ENCODE data around the gene UBALD2. TPM values are rescaled to one million over a fixed set of nuclear protein-coding genes. Genes with fewer than 3 reads are reported as not detected.

The UBALD2 gene
- total and polyA plus RNA-seq, 2 of the 13 experiments (the other 11 are each of a cell fraction or from before 2014, with no cell fraction given) = 3.3 to 89.7 TPM

DNA sequence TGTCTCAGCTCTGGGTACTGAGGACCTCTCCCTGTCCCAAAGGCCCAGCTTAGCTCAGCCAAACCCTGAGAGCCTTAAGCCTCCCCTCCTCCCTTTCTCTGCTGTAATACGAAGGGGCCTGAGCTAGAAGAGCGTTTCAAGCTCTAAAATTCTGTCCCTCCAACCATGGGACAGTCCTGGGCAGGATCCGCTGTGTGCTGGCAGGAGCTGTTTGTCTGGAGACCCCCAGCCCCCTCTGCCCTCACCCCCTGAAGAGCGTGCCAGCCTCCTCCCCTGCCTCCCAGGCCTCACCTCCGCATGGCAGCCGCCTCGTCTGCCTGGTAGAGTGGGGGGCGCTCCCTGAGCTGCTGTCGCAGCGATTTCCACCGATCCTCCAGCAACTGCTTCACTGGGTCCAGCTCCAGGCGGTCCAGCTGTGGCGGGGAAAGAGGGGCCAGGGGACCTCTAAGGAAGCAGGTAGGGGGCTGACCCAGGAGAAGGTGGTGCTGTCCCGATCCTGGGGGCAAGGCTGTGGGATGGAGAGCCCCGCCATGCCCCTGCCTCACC, 14.7 kb downstream of the UBALD2 start (continued):
- TF ChIP-seq, protein P1, sequence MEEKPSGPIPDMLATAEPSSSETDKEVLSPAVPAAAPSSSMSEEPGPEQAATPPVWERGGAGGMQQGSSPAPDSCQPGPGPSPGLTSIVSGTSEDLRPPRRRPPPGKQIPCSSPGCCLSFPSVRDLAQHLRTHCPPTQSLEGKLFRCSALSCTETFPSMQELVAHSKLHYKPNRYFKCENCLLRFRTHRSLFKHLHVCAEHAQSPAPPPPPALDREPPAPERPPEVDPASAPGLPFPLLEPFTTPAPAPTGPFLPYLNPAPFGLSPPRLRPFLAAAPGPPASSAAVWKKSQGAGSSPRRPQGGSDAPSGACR (CRISPR knock-in tag; IDR thresholded peaks at IDR 0.05) = no peak
- TF ChIP-seq ZBTB7B (CRISPR knock-in tag; IDR thresholded peaks at IDR 0.05) (no peak; the same call in 1 of the 2 replicates), PHB2 (IDR thresholded peaks at IDR 0.05; ENCODE audit: partially characterized antibody) (no peak), ZNF501 (CRISPR knock-in tag; IDR thresholded peaks at IDR 0.05) (no peak), SIN3A (IDR thresholded peaks at IDR 0.05; ENCODE audit: borderline replicate concordance, low read depth, low read length) (no peak)
- TF ChIP-seq, protein P2, sequence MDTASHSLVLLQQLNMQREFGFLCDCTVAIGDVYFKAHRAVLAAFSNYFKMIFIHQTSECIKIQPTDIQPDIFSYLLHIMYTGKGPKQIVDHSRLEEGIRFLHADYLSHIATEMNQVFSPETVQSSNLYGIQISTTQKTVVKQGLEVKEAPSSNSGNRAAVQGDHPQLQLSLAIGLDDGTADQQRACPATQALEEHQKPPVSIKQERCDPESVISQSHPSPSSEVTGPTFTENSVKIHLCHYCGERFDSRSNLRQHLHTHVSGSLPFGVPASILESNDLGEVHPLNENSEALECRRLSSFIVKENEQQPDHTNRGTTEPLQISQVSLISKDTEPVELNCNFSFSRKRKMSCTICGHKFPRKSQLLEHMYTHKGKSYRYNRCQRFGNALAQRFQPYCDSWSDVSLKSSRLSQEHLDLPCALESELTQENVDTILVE (CRISPR knock-in tag; IDR thresholded peaks at IDR 0.05) = no peak

DNA sequence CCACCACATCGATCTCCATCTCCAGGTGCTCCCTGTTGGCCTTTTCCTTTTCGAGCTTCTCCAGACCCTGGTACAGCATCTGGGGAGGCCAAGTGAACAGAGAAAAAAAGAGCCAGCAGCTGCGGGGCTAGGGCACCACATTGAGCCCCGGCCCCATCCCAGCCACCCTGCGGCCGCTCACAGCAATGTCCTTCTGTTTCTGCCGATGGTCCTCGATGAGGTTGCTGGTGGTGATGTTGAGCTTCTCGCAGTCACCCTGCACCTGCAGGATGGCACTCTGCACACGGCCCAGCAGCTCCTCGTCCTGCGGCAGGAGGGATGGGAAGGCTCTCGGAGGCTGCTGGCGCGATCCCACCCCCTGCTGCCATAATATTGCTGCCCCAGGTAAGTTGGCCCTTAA, 15.5 kb downstream of the UBALD2 start:
- Histone ChIP-seq H3K9me3 (ENCODE audit: low read length) (no peaks in the 10 kb centered on the region), H3K9ac (ENCODE audit: insufficient read depth, low read depth, low read length) (no peak overlapping the region), H3K27me3 (ENCODE audit: control insufficient read depth in 1 of 2, insufficient read depth in 2 of 2, low read length in 2 of 2) (no peaks in the 10 kb centered on the region), H3K4me2 (ENCODE audit: low read depth, low read length) (no peak overlapping the region), H3K4me1 (ENCODE audit: insufficient read depth, low read length) (peaks cover 25% of the 10 kb centered on the region), H3K27ac (ENCODE audit: extremely low read length, insufficient read depth, low read length) (no peak overlapping the region), H3K4me3 (replicated peaks in 1 of 3; ENCODE audit: insufficient read depth in 1 of 3, low read depth in 2 of 3, low read length in 3 of 3) (no peak overlapping the region), H4K20me1 (ENCODE audit: insufficient read depth, low read length) (no peaks in the 10 kb centered on the region), H3K79me2 (ENCODE audit: insufficient read depth, low read length) (no peaks in the 10 kb centered on the region), H2AFZ (ENCODE audit: low read length) (no peak overlapping the region), H3K36me3 (replicated peaks in 1 of 2; ENCODE audit: control insufficient read depth in 1 of 2, insufficient read depth in 2 of 2, low read length in 2 of 2) (no peaks in the 10 kb centered on the region)
- no peak for DNase-seq (ENCODE audit: low spot score)
- no peak for ATAC-seq
- WGBS (ENCODE audit: low lambda C conversion rate) = 78% methylated on average over 15 of the region's 15 CpGs
- intact Hi-C loops (cut with micrococcal nuclease; ENCODE audit: unreplicated experiment) (no loop called here), in situ Hi-C loops (cut with HindIII; ENCODE audit: extremely low pct_ligation_motif_present, low pct_unique_long_range_greater_than_20kb) (loop anchor here (10.0 kb wide), 1 partner anchor 96 kb away; no protein-coding TSS in a partner anchor)
- TF ChIP-seq SOX5 (CRISPR knock-in tag; IDR thresholded peaks at IDR 0.05; ENCODE audit: borderline replicate concordance) (no peak), ARNTL (CRISPR knock-in tag; IDR thresholded peaks at IDR 0.05) (no peak)
- BruUV-seq (replicated peaks) = no TSS peak
- ChIA-PET POLR2A (interaction anchor here (1.0 to 1.7 kb wide), 5 partner anchors 9 to 160 kb away, joined by 3 to 8 read pairs (median 3); partner anchors contain the start of gene UBALD2), CTCF (ENCODE audit: low intra/inter-chr PET ratio, low total read pairs) (no interaction called here)
- FAIRE-seq = no peak

All from HepG2 (cell line).